ENCODE measurements around the gene VAPB.

The VAPB gene

DNA sequence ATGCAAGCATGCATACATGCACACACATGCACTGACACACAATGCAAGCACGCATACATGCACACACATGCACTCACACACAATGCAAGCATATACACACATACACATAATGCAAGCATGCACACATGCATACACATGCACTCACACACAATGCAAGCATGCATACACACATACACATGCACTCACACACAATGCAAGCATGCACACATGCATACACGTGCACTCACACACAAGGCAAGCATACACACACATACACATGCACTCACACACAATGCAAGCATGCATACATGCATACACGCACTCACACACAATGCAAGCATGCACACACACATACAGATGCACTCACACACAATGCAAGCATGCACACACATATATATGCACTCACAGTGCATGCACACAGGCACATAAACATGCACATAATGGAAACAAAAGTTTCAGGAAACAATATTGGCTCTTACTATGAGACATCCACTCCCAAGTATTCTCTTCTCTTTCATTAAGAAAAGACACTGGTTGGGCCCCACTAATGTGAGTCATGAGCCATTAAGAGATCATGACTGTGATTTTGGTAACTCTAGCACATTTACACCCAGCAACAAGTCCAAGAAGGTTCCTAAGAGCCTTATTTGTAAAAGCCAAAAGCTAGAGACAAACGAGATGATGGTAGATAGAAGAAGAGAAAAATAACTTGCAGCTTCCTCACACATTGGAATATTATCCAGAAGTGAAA lies 103.9 kb downstream of the VAPB start:
- no peak for DNase-seq (ENCODE audit: low read depth in 1 of 2, low spot score in 1 of 2)
- Histone ChIP-seq H3K4me3 (replicated peaks; ENCODE audit: insufficient read depth, low read length) (no peak overlapping the region), H3K27ac (replicated peaks) (no peak overlapping the region), H3K27me3 (ENCODE audit: insufficient read depth, poor library complexity, severe bottlenecking) (no peaks in the 10 kb centered on the region)
- no peak for TF ChIP-seq POLR2AphosphoS5 (IDR thresholded peaks at IDR 0.05; ENCODE audit: low read depth)

DNA sequence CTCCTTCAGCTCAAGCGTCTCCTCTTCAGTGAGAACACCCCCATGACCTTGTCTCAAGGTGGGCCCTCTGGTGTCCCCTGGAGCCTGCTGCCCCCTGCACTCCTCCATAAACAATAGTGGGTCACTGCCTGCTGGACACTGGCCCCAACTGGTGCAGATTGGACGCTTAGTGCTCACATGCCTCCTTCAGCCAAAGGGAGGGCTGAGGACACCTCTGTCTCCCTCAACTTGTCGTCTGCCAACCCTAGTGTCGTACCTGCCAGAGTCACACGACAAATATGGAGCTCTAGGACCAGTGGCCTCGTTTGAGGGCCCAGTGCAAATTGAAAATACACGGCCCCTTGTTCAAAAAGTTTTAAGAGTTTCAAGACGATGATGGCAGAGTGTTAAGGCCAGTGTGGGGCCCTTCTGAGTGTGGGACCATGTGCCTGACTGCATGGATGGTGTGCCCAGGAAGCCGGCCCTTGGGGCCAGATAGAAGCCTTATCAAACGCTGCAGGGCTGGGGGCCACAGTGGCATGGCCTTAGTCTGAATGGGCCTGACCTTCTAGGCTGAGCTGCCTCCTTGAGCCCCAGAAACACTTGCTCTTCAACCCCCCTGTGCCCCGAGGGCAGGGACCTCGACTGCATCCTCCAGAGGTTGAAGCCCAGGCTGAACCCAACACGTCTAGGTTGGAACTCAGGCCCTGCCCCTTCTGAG lies 106.0 kb downstream of the VAPB start:
- no peak overlapping the region for H3K4me3 ChIP-seq (replicated peaks; ENCODE audit: insufficient read depth, low read length)
- no peak for TF ChIP-seq SPI1 (IDR thresholded peaks at IDR 0.05; ENCODE audit: borderline replicate concordance, low read depth)
- TF ChIP-seq, protein P1, sequence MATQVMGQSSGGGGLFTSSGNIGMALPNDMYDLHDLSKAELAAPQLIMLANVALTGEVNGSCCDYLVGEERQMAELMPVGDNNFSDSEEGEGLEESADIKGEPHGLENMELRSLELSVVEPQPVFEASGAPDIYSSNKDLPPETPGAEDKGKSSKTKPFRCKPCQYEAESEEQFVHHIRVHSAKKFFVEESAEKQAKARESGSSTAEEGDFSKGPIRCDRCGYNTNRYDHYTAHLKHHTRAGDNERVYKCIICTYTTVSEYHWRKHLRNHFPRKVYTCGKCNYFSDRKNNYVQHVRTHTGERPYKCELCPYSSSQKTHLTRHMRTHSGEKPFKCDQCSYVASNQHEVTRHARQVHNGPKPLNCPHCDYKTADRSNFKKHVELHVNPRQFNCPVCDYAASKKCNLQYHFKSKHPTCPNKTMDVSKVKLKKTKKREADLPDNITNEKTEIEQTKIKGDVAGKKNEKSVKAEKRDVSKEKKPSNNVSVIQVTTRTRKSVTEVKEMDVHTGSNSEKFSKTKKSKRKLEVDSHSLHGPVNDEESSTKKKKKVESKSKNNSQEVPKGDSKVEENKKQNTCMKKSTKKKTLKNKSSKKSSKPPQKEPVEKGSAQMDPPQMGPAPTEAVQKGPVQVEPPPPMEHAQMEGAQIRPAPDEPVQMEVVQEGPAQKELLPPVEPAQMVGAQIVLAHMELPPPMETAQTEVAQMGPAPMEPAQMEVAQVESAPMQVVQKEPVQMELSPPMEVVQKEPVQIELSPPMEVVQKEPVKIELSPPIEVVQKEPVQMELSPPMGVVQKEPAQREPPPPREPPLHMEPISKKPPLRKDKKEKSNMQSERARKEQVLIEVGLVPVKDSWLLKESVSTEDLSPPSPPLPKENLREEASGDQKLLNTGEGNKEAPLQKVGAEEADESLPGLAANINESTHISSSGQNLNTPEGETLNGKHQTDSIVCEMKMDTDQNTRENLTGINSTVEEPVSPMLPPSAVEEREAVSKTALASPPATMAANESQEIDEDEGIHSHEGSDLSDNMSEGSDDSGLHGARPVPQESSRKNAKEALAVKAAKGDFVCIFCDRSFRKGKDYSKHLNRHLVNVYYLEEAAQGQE (IDR thresholded peaks at IDR 0.05; ENCODE audit: insufficient replicate concordance, low read depth): no peak
- no peak for TF ChIP-seq POLR2AphosphoS5 (IDR thresholded peaks at IDR 0.05; ENCODE audit: low read depth)
- no peak for TF ChIP-seq GABPA (IDR thresholded peaks at IDR 0.05; ENCODE audit: low read depth)
- TF ChIP-seq, protein P2, sequence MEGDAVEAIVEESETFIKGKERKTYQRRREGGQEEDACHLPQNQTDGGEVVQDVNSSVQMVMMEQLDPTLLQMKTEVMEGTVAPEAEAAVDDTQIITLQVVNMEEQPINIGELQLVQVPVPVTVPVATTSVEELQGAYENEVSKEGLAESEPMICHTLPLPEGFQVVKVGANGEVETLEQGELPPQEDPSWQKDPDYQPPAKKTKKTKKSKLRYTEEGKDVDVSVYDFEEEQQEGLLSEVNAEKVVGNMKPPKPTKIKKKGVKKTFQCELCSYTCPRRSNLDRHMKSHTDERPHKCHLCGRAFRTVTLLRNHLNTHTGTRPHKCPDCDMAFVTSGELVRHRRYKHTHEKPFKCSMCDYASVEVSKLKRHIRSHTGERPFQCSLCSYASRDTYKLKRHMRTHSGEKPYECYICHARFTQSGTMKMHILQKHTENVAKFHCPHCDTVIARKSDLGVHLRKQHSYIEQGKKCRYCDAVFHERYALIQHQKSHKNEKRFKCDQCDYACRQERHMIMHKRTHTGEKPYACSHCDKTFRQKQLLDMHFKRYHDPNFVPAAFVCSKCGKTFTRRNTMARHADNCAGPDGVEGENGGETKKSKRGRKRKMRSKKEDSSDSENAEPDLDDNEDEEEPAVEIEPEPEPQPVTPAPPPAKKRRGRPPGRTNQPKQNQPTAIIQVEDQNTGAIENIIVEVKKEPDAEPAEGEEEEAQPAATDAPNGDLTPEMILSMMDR (IDR thresholded peaks at IDR 0.05; ENCODE audit: insufficient read depth, low read length): no peak
- DNase-seq (ENCODE audit: low read depth in 1 of 2, low spot score in 1 of 2): no peak
- H3K27me3 ChIP-seq (ENCODE audit: insufficient read depth, poor library complexity, severe bottlenecking): peaks cover 3% of the 10 kb centered on the region
- no peak overlapping the region for H3K27ac ChIP-seq (replicated peaks)

DNA sequence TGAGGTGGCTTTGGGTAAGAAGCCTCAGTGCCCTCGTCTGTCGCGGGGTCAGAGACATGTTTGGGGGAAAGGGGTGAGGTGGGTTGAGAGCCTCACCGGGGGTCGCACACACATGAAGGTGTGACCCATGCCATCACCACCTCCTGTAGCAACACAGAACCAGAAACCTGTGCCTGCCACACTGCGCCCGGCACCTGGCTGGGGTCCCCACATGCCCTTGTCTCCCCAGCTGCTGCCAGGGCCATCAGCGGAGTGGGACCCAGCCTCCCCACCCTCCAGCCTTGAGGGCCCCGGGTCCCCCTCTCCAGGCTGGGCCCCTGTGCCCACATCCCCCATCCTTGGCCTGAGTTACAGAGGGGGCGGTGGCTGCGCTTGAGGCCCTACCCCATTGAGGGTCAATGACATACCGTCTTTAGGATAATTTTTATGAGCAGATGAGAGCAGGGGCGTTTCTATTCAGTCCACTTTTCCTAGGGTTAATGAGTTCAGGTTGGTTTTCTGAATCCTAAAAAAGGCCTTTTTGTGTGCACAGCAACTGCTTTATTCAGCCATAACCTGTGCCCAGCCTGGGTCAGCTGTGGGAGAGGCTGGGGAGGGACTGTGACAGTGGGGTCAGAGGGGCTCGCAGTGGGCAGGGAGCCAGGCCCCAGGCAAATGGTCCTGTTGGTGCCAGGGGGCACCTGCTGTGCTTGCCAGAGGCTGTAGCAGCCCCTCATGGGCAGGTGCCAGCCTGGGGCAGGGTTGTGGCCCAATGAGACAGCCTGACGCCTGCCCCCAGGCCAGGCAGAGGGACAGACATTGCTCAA lies 106.8 kb downstream of the VAPB start:
- DNase-seq (ENCODE audit: low read depth in 1 of 2, low spot score in 1 of 2): no peak
- Histone ChIP-seq H3K27me3 (ENCODE audit: insufficient read depth, poor library complexity, severe bottlenecking) (peaks cover 3% of the 10 kb centered on the region), H3K4me3 (replicated peaks; ENCODE audit: insufficient read depth, low read length) (no peak overlapping the region), H3K27ac (replicated peaks) (no peak overlapping the region)
- TF ChIP-seq SPI1 (IDR thresholded peaks at IDR 0.05; ENCODE audit: borderline replicate concordance, low read depth) (no peak), GABPA (IDR thresholded peaks at IDR 0.05; ENCODE audit: low read depth) (no peak)
- TF ChIP-seq, protein P2 (IDR thresholded peaks at IDR 0.05; ENCODE audit: insufficient read depth, low read length): no peak

DNA sequence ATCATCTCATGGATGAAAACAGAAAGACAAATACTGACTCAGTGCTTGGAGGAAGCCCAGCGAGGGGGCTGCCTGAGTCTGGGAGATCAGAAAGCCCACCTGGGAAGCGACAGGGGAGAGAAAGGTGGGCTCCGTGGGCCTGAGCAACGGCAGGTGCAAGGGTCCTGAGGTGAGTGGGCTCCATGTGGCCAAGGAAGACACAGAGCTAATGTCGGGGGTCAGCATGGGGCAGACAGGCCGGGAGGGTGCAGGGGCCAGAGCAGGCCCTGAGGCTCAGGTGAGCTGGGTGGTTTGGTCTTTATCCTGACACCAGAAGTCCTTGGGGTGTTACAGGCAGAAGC lies 107.4 kb downstream of the VAPB start:
- DNase-seq (ENCODE audit: low read depth in 1 of 2, low spot score in 1 of 2): no peak
- Histone ChIP-seq H3K27ac (replicated peaks) (no peak overlapping the region), H3K4me3 (replicated peaks; ENCODE audit: insufficient read depth, low read length) (no peak overlapping the region), H3K27me3 (ENCODE audit: insufficient read depth, poor library complexity, severe bottlenecking) (peaks cover 3% of the 10 kb centered on the region)
- TF ChIP-seq GABPA (IDR thresholded peaks at IDR 0.05; ENCODE audit: low read depth) (no peak), SPI1 (IDR thresholded peaks at IDR 0.05; ENCODE audit: borderline replicate concordance, low read depth) (no peak), POLR2AphosphoS5 (IDR thresholded peaks at IDR 0.05; ENCODE audit: low read depth) (no peak)
- TF ChIP-seq, protein P1 (IDR thresholded peaks at IDR 0.05; ENCODE audit: insufficient replicate concordance, low read depth): no peak
- TF ChIP-seq, protein P2 (IDR thresholded peaks at IDR 0.05; ENCODE audit: insufficient read depth, low read length): no peak
